IPS DF 4.7 (cell line): Measurements from ENCODE around the gene EHD3.

ENCODE experiments used
- DNase-seq: peaks from one replicate; pipeline ENCODE4 v3.0.0-alpha.2; 2013; ENCODE audit warnings: low spot score; ENCODE audit errors: extremely low read depth

Gene EHD3

DNA sequence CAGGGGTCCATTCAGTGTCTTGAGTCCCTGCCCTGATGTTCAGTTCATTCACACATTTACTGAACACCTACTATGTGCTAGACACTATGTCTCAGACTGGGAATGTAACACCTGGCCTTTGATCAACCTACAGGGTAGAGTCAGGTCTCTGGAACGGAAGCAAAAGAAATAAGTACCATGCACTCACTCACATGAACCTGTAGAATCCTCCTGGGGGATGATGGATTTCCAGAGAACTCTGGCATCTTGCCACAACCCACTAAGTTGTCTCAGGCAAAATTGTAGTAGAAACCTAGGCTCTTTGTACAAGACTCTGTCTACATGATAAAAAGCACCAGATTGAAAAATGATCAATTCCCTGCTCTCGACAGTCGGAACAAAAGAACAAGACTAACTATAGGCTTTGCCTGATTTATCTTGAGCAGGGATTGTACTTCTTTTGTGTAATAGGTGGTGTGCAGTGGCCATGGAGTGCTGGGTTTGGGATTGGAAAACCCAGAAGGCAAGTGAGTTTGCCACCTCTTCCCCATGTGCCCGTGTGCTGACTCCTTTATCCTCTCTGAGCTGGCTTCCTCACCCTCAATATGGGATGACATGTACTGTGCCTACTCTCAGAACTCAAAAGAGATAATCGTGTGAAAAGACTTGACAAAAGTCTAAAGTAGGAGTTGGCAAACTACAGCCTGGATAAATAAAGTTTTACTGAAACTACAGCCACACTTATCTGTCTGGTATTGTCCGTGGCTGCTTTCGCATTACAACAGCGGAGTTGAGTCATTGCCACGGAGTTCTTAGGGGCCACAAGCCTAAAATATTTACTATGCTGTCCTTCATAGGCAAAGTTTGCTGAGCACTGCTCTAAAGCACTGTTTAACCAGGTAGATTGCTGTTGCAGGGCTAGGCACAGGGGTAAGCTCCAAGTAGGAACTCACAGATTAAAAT, 21.0 kb upstream of the EHD3 start:
- no peak for DNase-seq

DNA sequence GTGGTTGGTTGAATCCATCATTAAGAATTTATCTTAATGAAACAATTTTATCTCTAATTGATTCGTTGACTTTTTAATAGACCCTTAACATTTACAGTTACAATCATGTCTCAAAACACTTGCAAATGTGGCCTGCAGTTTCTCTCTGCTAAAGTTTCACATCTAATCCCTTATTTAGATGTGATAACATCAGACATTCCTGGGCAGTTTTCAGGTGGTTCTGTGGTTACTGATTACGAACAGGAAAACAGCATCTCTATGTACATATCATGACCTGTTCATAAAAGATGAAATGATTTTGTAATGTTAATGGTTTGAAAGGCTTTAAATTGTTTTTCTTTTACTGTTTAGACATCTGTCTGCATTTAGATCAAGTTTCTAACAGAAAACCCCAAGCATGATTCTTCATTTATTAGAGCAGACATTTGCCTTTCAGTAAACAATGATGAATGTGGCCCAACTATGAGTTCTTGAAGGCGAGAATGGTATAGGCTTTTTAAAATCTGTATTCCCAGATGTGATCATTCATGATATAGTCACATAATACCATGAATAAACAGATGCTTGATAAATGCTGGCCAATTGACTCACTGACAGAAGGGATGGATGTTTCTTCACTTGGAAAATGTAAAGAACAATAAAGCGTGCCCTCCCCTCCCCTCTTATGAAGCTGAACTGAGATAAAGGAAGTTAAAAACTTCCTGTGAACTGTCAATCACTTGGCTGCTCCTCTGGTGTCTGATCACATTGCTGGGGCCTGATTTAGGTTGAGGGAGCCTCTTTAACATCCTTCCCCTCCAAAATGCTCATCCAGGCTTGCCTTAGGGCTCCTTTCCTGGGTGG, 20.1 kb upstream of the EHD3 start:
- no peak for DNase-seq

DNA sequence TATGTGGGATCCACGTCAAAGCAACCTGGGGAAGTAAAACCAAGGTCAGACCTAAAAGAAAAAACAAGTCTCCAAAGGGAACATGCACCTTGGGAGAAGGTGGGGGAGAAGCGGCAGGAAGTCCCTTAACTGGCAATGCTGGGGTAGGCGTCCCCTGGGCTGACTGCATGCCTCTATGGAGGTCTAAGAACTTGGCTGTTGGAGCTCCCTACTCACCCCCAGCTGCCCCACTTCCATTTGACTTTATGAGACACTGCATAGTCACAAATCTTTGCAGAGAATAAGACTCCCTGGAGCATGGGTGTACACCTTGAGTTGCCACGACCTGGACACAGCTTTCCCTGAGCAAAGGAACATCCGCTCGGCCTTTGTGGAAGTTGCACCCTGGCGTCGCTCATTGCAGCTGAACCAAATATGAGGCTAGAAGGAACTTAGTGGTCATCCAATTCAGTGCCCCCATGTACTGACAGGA, 19.5 kb upstream of the EHD3 start:
- DNase-seq = no peak

DNA sequence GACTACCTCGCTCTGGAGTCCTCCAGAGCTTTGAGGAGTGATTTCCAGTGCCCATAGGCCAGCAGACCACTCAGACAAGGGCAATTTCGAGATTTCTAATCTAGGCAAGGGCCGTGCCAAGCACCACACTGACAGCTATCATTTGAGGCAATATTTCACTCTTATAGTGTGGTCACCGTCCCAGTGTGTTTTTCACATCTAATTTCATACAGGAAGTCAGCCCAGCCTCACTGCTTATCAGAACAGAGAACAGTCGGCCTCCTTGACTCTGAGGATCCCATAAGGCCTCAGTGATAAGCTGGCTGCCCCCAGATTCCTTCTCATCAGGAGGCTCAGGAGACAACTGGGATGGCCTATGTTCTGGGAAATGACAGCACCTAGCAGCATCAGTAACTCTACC, 17.2 kb upstream of the EHD3 start:
- no peak for DNase-seq

DNA sequence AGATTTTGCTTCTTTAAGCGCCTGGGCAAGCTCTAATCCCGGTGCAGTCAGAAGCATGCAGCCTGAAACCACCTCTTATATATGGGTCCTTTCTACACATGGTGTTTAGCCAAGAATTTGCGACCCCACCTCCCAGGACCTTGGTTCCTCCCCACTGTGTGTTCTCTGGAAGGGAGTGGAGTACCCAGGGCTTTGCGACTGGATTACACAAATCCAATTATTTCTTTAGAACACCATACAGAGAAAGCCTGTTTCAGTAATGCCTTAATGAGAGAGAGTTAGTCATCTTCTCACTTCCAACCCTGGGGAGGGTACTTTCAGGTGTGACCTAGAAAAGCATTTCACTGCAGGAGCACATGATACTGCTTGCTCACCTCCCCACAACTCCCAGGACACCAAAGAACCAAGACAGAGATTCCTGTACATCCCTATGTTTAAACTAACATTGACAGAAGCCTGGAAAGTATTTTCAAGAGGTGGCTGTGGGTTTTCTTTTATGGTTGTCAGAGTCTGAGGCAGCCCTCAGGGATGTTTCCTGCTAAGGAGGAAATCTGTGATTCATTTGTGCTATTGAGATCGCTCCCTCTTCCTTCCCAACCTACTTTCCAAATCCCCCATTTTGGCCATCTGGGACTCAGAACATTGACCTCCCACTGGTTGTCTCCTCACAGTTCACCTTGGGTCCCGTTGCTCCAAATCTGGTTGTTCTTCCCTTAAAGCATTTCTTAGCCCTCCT, 16.3 kb upstream of the EHD3 start, which contains the start of gene CAPN14:
Gene CAPN14, minus strand, starts transcription at position 51 of the 736 bp plus-strand sequence. CDS start 12,068 bp downstream, outside the sequence.
- no peak for DNase-seq

- DNase-seq = no peak
Measured at GRCh38 chr2:31219131-31219969, 14.6 kb upstream of the EHD3 start.

- DNase-seq = no peak
Measured at GRCh38 chr2:31221544-31221943, 12.4 kb upstream of the EHD3 start.

- DNase-seq = no peak
Measured at GRCh38 chr2:31222071-31222470, 11.9 kb upstream of the EHD3 start.

DNA sequence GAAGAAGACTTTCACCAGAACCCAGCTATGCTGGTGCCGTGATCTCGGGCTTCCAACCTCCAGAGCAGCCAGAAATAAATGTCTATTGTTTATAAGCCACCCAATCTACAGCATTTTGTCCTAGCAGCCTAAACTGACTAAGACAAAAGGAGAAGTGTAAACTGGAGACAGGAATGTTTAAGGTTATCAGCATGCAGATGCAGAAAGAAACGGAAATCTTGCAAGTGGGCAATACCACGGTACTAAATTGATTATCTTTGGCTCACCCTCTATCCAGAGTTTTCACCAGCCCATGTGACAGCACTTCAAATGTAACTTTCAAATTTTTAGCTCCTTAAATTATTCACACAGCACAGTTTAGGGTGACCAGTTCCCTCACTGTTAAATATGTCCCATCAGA, 10.9 kb upstream of the EHD3 start:
- DNase-seq = no peak

DNA sequence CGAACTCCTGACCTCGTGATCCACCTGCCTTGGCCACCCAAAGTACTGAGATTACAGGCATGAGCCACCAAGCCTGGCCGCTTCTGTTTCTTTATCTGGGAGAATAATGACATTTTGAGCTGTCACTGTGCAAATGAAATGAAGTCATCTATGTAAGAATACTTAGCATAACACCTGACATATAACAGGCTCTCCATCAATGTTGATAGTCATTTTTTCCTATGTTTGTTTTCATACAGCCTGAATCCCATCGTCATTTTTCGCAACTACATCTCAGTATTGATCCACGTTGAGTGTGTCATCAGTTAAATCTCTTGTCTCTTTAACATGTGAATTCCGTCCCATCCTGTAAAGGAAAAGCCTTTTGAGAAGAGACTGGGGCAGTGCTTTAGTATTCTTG, 10.2 kb upstream of the EHD3 start:
- DNase-seq = no peak

- no peak for DNase-seq
Measured at GRCh38 chr2:31226266-31226665, 7.7 kb upstream of the EHD3 start.

GRCh38 chr2:31227110-31227509, 6.8 kb upstream of the EHD3 start:
- DNase-seq = no peak

DNA sequence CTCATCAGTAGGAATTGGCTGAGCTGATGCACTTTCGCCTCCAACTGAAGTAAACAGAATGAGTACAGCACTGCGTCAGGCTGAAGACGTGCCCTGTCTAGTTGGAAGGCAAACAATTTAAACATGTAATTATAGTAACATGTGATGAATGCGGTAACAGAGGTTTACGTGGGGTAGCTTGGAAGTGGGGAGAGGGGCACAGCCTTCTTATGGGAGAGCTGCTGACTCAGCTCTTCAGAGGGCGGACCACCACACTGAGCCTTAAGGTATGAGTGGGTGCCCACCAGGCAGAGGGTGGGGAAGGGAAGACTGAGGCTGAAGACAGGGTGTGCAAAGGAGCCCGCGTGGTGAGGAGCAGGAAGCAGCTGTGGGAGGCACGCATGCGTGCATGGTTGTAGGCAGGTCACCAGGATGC, 6.2 kb upstream of the EHD3 start:
- no peak for DNase-seq

DNA sequence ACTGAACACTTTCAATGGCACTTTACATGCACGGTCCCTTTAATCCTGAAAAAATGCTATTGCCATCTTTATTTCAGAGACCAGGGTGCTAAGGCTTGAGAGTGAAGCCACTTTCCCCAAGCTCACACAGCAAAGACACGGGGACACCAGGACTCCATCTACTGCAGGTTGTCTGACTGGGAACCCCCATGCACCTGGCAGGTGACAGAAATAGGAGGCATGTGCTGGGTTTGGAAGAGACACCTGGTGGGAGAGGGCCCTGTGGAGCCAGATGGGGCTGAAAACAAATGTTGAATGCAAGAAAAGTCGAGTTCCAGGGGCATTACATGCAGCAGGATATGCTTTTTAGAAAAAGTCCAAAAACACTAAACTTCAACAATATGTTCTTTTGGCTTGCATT, 5.2 kb upstream of the EHD3 start:
- no peak for DNase-seq

- DNase-seq = no peak
Measured at GRCh38 chr2:31230751-31231150, 3.2 kb upstream of the EHD3 start.

DNA sequence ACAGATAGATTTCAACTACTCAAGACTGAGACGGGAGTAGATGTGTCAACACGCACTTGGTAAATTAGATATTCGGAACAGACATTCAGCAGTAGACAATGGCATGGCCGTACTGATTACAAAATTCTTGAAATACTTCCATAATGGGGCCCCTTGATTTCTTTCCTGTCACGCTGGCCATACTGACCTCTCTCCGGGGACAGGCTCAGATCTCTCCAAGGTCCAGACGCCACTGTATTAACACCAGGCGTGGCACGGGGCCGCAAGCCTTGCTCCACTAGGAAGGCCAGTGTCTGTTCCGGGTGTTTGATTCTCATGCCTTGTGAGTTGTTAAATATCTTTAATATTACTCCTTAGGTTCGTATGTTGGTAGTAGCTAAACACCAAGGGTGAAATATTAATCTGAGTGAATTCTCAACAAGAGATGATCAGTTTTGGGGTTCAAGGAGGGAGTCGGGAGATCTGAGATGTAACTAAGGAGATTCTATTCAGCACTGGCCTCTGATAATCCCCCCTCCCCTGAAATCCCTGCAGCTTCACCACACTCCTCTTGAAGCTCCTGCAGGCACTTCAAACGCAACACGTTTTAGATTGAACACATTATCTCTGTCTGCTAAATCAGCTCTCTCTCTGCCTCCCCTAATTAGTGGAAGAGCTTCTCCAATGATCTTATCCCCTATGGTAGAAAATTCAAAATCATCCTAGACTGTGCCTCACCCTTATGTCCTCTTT, 2.2 kb upstream of the EHD3 start:
- DNase-seq = no peak

GRCh38 chr2:31232586-31232985, 1.4 kb upstream of the EHD3 start:
- DNase-seq = no peak

- no peak for DNase-seq
Measured at GRCh38 chr2:31233231-31233630, 721 bp upstream of the EHD3 start.

DNA sequence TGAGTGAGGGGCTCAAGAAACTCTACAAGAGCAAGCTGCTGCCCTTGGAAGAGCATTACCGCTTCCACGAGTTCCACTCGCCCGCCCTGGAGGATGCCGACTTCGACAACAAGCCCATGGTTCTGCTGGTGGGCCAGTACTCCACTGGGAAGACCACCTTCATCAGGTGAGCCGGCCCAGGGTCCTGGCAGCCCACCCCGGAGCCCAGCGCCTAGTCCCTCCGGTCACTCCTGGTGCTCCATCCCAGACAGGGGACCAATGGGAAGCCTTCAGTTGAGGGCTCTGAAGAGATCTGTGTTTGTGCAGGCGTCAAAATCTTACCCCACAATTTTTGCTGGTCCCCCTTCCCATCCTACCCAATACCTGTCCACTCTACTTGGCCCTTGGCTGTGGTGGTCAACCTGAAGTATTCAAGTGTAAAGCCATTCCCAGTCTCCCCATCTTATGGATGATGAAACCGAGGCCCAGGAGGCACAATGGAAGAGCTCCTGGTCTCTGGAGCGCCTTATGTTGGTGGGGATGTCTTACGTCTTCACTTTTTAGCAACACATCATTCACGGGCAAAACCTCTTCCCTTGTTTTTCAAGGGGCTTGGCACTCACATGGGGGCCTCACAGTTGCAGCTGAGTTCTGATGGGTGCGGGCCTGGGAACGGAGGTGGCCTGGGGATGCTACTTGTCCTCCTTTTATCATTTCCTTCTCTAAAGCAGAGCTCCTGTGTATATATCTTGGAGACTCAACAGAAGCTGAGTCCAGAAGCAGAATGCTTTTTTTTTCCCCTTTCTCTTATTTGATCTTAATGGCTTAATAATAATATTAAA, 941 bp downstream of the EHD3 start:
- DNase-seq = no peak
